ENCODE data around the gene ARRDC5. TPM values are rescaled to one million over a fixed set of nuclear protein-coding genes. Genes with fewer than 3 reads are reported as not detected.

Gene ARRDC5
- total and polyA plus RNA-seq, 2 of the 13 experiments (the other 11 are each of a cell fraction or from before 2014, with no cell fraction given) = not detected

DNA sequence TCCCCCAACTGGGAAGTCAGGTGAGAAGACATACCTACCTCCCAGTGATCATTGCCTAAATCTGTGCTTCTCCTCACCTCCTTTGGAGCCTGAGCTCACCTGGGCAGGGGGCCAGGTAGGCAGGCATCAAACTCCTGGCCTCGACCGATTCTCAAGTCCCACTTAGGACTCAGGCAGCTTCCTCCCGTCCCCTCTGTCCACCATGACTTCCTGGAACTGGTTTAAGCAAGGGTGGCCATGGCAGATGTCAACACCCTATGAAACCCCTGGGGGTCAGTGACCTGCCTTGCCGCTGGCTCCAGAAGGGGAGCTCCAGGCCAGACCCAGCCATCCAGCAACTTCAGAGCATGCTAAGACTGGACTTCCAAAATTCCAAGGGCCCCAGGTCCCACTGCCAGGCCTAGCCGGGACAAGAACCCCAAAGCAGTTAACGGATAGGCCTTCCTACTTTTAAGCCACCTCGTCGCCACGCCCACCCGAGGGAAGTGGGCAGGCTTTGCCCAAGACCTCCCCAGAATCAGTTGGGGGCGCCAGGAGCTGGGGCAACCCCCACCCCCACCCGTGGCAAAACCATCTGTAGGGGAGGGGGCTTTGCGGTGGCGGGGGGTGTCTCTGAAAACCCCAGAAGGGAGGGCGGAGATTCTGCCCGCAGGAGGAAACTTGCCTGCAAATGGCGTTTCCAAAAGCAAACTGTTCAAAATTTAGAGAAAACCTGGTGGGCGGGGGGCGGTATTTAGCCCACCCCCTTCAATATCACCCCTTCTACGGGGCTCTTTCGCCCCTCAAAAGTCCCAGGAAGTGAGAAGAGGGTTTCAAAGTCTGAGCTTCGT is 35.9 kb downstream of the ARRDC5 start (continued):
- TF ChIP-seq, protein P1, sequence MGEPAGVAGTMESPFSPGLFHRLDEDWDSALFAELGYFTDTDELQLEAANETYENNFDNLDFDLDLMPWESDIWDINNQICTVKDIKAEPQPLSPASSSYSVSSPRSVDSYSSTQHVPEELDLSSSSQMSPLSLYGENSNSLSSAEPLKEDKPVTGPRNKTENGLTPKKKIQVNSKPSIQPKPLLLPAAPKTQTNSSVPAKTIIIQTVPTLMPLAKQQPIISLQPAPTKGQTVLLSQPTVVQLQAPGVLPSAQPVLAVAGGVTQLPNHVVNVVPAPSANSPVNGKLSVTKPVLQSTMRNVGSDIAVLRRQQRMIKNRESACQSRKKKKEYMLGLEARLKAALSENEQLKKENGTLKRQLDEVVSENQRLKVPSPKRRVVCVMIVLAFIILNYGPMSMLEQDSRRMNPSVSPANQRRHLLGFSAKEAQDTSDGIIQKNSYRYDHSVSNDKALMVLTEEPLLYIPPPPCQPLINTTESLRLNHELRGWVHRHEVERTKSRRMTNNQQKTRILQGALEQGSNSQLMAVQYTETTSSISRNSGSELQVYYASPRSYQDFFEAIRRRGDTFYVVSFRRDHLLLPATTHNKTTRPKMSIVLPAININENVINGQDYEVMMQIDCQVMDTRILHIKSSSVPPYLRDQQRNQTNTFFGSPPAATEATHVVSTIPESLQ (CRISPR knock-in tag; conservative IDR thresholded peaks at IDR 0.05) = no peak
- no peak for TF ChIP-seq ZNF121 (CRISPR knock-in tag; IDR thresholded peaks at IDR 0.05)
- TF ChIP-seq ZNF367 (CRISPR knock-in tag; IDR thresholded peaks at IDR 0.05; ENCODE audit: borderline replicate concordance) = no peak
- peak; percentile 29; the same call in 1 of the 2 replicates for TF ChIP-seq GABPB1 (CRISPR knock-in tag; IDR thresholded peaks at IDR 0.05)
- no peak for TF ChIP-seq ZNF431 (CRISPR knock-in tag; IDR thresholded peaks at IDR 0.05; ENCODE audit: borderline replicate concordance, low read depth)
- TF ChIP-seq, protein P2, sequence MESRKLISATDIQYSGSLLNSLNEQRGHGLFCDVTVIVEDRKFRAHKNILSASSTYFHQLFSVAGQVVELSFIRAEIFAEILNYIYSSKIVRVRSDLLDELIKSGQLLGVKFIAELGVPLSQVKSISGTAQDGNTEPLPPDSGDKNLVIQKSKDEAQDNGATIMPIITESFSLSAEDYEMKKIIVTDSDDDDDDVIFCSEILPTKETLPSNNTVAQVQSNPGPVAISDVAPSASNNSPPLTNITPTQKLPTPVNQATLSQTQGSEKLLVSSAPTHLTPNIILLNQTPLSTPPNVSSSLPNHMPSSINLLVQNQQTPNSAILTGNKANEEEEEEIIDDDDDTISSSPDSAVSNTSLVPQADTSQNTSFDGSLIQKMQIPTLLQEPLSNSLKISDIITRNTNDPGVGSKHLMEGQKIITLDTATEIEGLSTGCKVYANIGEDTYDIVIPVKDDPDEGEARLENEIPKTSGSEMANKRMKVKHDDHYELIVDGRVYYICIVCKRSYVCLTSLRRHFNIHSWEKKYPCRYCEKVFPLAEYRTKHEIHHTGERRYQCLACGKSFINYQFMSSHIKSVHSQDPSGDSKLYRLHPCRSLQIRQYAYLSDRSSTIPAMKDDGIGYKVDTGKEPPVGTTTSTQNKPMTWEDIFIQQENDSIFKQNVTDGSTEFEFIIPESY (CRISPR knock-in tag; IDR thresholded peaks at IDR 0.05) = no peak
- peak; percentile 45; the same call in 1 of the 2 replicates for TF ChIP-seq ZBTB7B (CRISPR knock-in tag; IDR thresholded peaks at IDR 0.05)
- TF ChIP-seq, protein P3, sequence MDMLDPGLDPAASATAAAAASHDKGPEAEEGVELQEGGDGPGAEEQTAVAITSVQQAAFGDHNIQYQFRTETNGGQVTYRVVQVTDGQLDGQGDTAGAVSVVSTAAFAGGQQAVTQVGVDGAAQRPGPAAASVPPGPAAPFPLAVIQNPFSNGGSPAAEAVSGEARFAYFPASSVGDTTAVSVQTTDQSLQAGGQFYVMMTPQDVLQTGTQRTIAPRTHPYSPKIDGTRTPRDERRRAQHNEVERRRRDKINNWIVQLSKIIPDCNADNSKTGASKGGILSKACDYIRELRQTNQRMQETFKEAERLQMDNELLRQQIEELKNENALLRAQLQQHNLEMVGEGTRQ (IDR thresholded peaks at IDR 0.05; ENCODE audit: low read depth, low read length) = no peak
- TF ChIP-seq, protein P3 (CRISPR knock-in tag; IDR thresholded peaks at IDR 0.05; ENCODE audit: borderline replicate concordance) = no peak
- TF ChIP-seq ZNF710 (CRISPR knock-in tag; IDR thresholded peaks at IDR 0.05; ENCODE audit: borderline replicate concordance) = no peak
- no peak for TF ChIP-seq HNF1A (IDR thresholded peaks at IDR 0.05; ENCODE audit: low read depth)
- TF ChIP-seq HNF1A (CRISPR knock-in tag; IDR thresholded peaks at IDR 0.05; ENCODE audit: borderline replicate concordance) = 0 out of 2 replicates have a peak, but pooled peaks have one; percentile 29
- TF ChIP-seq, protein P4, sequence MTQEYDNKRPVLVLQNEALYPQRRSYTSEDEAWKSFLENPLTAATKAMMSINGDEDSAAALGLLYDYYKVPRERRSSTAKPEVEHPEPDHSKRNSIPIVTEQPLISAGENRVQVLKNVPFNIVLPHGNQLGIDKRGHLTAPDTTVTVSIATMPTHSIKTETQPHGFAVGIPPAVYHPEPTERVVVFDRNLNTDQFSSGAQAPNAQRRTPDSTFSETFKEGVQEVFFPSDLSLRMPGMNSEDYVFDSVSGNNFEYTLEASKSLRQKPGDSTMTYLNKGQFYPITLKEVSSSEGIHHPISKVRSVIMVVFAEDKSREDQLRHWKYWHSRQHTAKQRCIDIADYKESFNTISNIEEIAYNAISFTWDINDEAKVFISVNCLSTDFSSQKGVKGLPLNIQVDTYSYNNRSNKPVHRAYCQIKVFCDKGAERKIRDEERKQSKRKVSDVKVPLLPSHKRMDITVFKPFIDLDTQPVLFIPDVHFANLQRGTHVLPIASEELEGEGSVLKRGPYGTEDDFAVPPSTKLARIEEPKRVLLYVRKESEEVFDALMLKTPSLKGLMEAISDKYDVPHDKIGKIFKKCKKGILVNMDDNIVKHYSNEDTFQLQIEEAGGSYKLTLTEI (CRISPR knock-in tag; conservative IDR thresholded peaks at IDR 0.05) = no peak
